ENCODE measurements around the gene PPOX.

PPOX gene

GRCh38 chr1:161172349-161172748 lies 6.1 kb downstream of the PPOX start:
- TF ChIP-seq, protein P1, sequence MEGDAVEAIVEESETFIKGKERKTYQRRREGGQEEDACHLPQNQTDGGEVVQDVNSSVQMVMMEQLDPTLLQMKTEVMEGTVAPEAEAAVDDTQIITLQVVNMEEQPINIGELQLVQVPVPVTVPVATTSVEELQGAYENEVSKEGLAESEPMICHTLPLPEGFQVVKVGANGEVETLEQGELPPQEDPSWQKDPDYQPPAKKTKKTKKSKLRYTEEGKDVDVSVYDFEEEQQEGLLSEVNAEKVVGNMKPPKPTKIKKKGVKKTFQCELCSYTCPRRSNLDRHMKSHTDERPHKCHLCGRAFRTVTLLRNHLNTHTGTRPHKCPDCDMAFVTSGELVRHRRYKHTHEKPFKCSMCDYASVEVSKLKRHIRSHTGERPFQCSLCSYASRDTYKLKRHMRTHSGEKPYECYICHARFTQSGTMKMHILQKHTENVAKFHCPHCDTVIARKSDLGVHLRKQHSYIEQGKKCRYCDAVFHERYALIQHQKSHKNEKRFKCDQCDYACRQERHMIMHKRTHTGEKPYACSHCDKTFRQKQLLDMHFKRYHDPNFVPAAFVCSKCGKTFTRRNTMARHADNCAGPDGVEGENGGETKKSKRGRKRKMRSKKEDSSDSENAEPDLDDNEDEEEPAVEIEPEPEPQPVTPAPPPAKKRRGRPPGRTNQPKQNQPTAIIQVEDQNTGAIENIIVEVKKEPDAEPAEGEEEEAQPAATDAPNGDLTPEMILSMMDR (IDR thresholded peaks at IDR 0.05; ENCODE audit: low read depth, low read length), result no peak
- TF ChIP-seq EZH2phosphoT487 (IDR thresholded peaks at IDR 0.05; ENCODE audit: low read depth), result no peak
- Histone ChIP-seq H3K9me3 (ENCODE audit: insufficient read depth, low read length) (no peaks in the 10 kb centered on the region), H3K27ac (ENCODE audit: low read length) (no peak overlapping the region), H3K4me2 (ENCODE audit: low read length) (no peak overlapping the region), H3K79me2 (ENCODE audit: low read length) (peaks cover 15% of the 10 kb centered on the region), H2AFZ (ENCODE audit: low read depth, low read length) (no peak overlapping the region), H3K36me3 (replicated peaks; ENCODE audit: low read depth, low read length) (peaks cover 55% of the 10 kb centered on the region), H4K20me1 (ENCODE audit: insufficient read depth, low read length) (no peaks in the 10 kb centered on the region), H3K4me3 (ENCODE audit: low read length) (no peak overlapping the region), H3K27me3 (ENCODE audit: low read depth, low read length) (no peaks in the 10 kb centered on the region), H3K4me1 (ENCODE audit: low read length) (peaks cover 13% of the 10 kb centered on the region), H3K9ac (ENCODE audit: low read length) (no peak overlapping the region)

GRCh38 chr1:161172776-161173376 lies 6.7 kb downstream of the PPOX start:
- Histone ChIP-seq H3K4me1 (ENCODE audit: low read length) (peaks cover 13% of the 10 kb centered on the region), H3K36me3 (replicated peaks; ENCODE audit: low read depth, low read length) (peaks cover 55% of the 10 kb centered on the region), H3K4me2 (ENCODE audit: low read length) (no peak overlapping the region), H2AFZ (ENCODE audit: low read depth, low read length) (no peak overlapping the region), H3K79me2 (ENCODE audit: low read length) (peaks cover 15% of the 10 kb centered on the region), H3K27ac (ENCODE audit: low read length) (no peak overlapping the region), H4K20me1 (ENCODE audit: insufficient read depth, low read length) (no peaks in the 10 kb centered on the region), H3K9ac (ENCODE audit: low read length) (no peak overlapping the region), H3K4me3 (ENCODE audit: low read length) (no peak overlapping the region), H3K9me3 (ENCODE audit: insufficient read depth, low read length) (no peaks in the 10 kb centered on the region), H3K27me3 (ENCODE audit: low read depth, low read length) (no peaks in the 10 kb centered on the region)
- TF ChIP-seq, protein P1 (IDR thresholded peaks at IDR 0.05; ENCODE audit: low read depth, low read length), result no peak
- TF ChIP-seq EZH2phosphoT487 (IDR thresholded peaks at IDR 0.05; ENCODE audit: low read depth), result no peak

GRCh38 chr1:161173711-161174110 lies 7.5 kb downstream of the PPOX start:
- H3K4me2 ChIP-seq (ENCODE audit: low read length), result no peak overlapping the region
- H3K9me3 ChIP-seq (ENCODE audit: insufficient read depth, low read length), result no peaks in the 10 kb centered on the region

DNA sequence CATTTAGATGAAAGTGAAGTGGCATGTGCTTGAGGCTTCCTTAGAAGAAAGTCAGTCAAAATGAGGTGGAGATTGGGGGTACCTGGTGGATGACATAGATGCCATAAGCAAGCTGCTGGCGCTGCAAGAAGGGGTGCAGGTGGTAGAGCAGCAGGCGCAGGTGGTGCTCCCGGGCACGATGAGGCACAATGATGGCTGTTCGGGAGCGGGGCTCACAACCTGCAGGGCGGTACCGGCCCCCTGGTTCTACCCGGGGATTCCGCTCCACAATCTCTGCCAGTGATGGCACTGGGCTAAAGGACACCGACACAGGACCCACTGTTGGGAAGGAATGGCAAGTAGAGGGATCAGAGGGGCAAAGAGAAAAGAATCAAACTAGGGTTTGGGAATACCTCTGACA lies 8.7 kb downstream of the PPOX start:
- H3K79me2 ChIP-seq (ENCODE audit: low read length), result peaks cover 15% of the 10 kb centered on the region
- H3K27me3 ChIP-seq (ENCODE audit: low read depth, low read length), result no peaks in the 10 kb centered on the region
- H4K20me1 ChIP-seq (ENCODE audit: insufficient read depth, low read length), result no peaks in the 10 kb centered on the region
- peaks cover 21% of the 10 kb centered on the region for H3K4me1 ChIP-seq (ENCODE audit: low read length)
- H3K9ac ChIP-seq (ENCODE audit: low read length), result no peak overlapping the region
- no peak overlapping the region for H3K4me3 ChIP-seq (ENCODE audit: low read length)
- no peak overlapping the region for H3K4me2 ChIP-seq (ENCODE audit: low read length)
- H3K36me3 ChIP-seq (replicated peaks; ENCODE audit: low read depth, low read length), result peaks cover 52% of the 10 kb centered on the region
- no peak overlapping the region for H2AFZ ChIP-seq (ENCODE audit: low read depth, low read length)
- TF ChIP-seq, protein P1 (IDR thresholded peaks at IDR 0.05; ENCODE audit: low read depth, low read length), result no peak
- no peak for TF ChIP-seq EZH2phosphoT487 (IDR thresholded peaks at IDR 0.05; ENCODE audit: low read depth)
- no peak overlapping the region for H3K27ac ChIP-seq (ENCODE audit: low read length)
- no peaks in the 10 kb centered on the region for H3K9me3 ChIP-seq (ENCODE audit: insufficient read depth, low read length)

More at GRCh38 chr1:161173711-161174110, 7.5 kb downstream of the PPOX start:
- Histone ChIP-seq H4K20me1 (ENCODE audit: insufficient read depth, low read length) (no peaks in the 10 kb centered on the region), H3K27ac (ENCODE audit: low read length) (no peak overlapping the region), H3K9ac (ENCODE audit: low read length) (no peak overlapping the region), H3K4me3 (ENCODE audit: low read length) (no peak overlapping the region), H3K79me2 (ENCODE audit: low read length) (peaks cover 15% of the 10 kb centered on the region), H3K4me1 (ENCODE audit: low read length) (peaks cover 21% of the 10 kb centered on the region), H3K36me3 (replicated peaks; ENCODE audit: low read depth, low read length) (peaks cover 55% of the 10 kb centered on the region), H3K27me3 (ENCODE audit: low read depth, low read length) (no peaks in the 10 kb centered on the region), H2AFZ (ENCODE audit: low read depth, low read length) (no peak overlapping the region)
- TF ChIP-seq EZH2phosphoT487 (IDR thresholded peaks at IDR 0.05; ENCODE audit: low read depth), result no peak
- TF ChIP-seq, protein P1 (IDR thresholded peaks at IDR 0.05; ENCODE audit: low read depth, low read length), result no peak

Measured in OCI-LY3 (cell line).